Panc1 (cell line): ENCODE results near the gene HCRTR1. TPM values are rescaled to one million over a fixed set of nuclear protein-coding genes. Genes with fewer than 3 reads are reported as not detected.

Experiments used
- ATAC-seq: fragments of 200-7000 bp; cut with Tn5 transposase; 2 replicates; pipeline ENCODE4 v1.9.1; 2020; ENCODE audit warnings: mild to moderate bottlenecking, moderate library complexity
- BruUV-seq: library from RNA; stranded (reverse); fragments of 400-500 nt; replicated peaks from 2 replicates; lab custom pipeline; 2021; lab: Mats Ljungman, UMichigan
- CTCF ChIA-PET: fragments of 300-600 bp; sonication (Branson Sonifier 250); formaldehyde crosslinking; loops from one replicate; lab custom pipeline; 2022; ENCODE audit warnings: antibody characterized with exemption; lab: Charles Lee
- POLR2A ChIA-PET: fragments of 300-600 bp; sonication (Branson Sonifier 250); formaldehyde crosslinking; loops from one replicate; lab custom pipeline; 2022; ENCODE audit warnings: antibody characterized with exemption; lab: Charles Lee
- DNase-seq: peaks from one replicate; pipeline ENCODE4 v3.0.0-alpha.2; 2010; ENCODE audit warnings: low read depth, low spot score
- H3K27ac ChIP-seq: 2 replicates; pipeline ENCODE4 v1.5.1; 2011; ENCODE audit warnings: mild to moderate bottlenecking, low read length, inconsistent platforms
- H3K27me3 ChIP-seq: fragments of 200-500 bp; sonication (Bioruptor generic); 2 replicates; pipeline ENCODE4 v1.6.0; 2014; ENCODE audit warnings: low read length, inconsistent platforms; ENCODE audit not compliant: control insufficient read depth, insufficient read depth
- H3K36me3 ChIP-seq: fragments of 200-500 bp; sonication (Bioruptor generic); 2 replicates; pipeline ENCODE4 v1.5.1; 2014; ENCODE audit warnings: inconsistent platforms, mild to moderate bottlenecking, low read length, moderate library complexity; ENCODE audit not compliant: control insufficient read depth, insufficient read depth
- H3K4me1 ChIP-seq: 2 replicates; pipeline ENCODE4 v1.5.1; 2011; ENCODE audit warnings: inconsistent platforms, mild to moderate bottlenecking, low read length, moderate library complexity; ENCODE audit not compliant: control insufficient read depth, insufficient read depth
- H3K4me3 ChIP-seq, 2 experiments: 2 replicates each; pipeline ENCODE4 v1.5.1; 2011 to 2012; ENCODE audit warnings: low read depth in 2 of 2, low read length in 2 of 2, mild to moderate bottlenecking in 2 of 2, inconsistent platforms in 1 of 2, moderate library complexity in 1 of 2
- H3K9me3 ChIP-seq: fragments of 200-500 bp; sonication (Bioruptor generic); 2 replicates; pipeline ENCODE4 v1.5.1; 2014; ENCODE audit warnings: low read depth, mild to moderate bottlenecking, inconsistent platforms, low read length, moderate library complexity; ENCODE audit not compliant: control insufficient read depth, insufficient read depth
- POLR2AphosphoS5 ChIP-seq: IDR thresholded peaks from 2 replicates; pipeline ENCODE4 v1.6.1; 2012; ENCODE audit warnings: mild to moderate bottlenecking, low read depth, low read length, moderate library complexity
- REST ChIP-seq, 2 experiments: IDR thresholded peaks; 2 replicates each; pipeline ENCODE4 v1.6.1; 2011 to 2012; ENCODE audit warnings: low read depth in 2 of 2, control low read depth in 1 of 2, low read length in 1 of 2, mild to moderate bottlenecking in 1 of 2, moderate library complexity in 1 of 2; ENCODE audit not compliant: insufficient read depth in 1 of 2
- SIN3A ChIP-seq: IDR thresholded peaks from 2 replicates; pipeline ENCODE4 v1.6.1; 2012; ENCODE audit warnings: low read depth, mild to moderate bottlenecking, low read length, moderate library complexity, borderline replicate concordance; ENCODE audit not compliant: insufficient read depth
- TCF7L2 ChIP-seq: IDR thresholded peaks from 2 replicates; pipeline ENCODE4 v1.6.1; 2011; ENCODE audit warnings: mild to moderate bottlenecking, low read depth, low read length, inconsistent platforms
- in situ Hi-C: cut with HindIII; loops from 2 replicates; pipeline ENCODE4 v1.10.0; 2016; ENCODE audit warnings: low sequenced_read_pairs, low pct_unique_long_range_greater_than_20kb
- intact Hi-C: fragments of 100-400 bp; cut with micrococcal nuclease; formaldehyde crosslinking; loops from one replicate; pipeline ENCODE4 v1.10.0; 2022; ENCODE audit not compliant: unreplicated experiment
- total RNA-seq: library from RNA; stranded (reverse); gene quantifications from one replicate; pipeline ENCODE4 v1.2.1, GENCODE V29; 2021; ENCODE audit not compliant: unreplicated experiment
- TF ChIP-seq, protein P1 (sequence below): fragments of 450-650 bp; IDR thresholded peaks from 2 replicates; pipeline ENCODE4 v1.5.1; 2017; ENCODE audit warnings: mild to moderate bottlenecking

HCRTR1 gene
- total RNA-seq, 1 experiment from 2014 or later, result 0.18 TPM

DNA sequence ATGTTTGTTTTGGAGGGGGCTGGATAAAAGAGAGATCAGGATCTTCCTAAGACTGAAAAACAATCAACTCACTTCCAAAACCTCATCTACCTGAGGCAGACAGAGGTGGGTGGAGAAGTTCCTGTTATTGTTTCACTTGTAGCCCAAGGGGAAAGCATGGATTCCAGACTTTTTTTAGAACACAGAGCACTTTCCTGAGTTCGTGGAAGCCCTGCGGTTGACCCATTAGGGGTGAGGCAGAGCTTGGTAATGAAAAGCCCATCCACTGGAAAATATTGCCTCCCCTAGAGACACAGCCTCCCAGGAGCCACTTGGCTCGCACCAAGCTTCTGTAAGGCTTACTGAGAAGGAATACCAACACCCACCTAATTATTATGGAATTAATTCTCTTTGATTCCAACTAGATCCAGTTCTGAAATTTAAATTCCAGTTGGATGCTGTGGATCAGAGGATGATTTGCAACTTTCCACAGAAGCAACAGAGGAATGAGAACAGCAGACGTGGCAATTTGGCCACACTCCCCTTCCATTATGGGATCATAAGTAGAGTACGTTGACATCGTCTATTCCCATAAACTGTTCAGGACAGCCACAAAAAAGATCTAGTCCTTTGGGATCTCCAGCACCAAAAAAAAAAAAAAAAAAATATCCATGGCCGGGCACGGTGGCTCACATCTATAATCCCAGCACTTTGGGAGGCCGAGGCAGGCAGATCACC, 31.3 kb downstream of the HCRTR1 start:
- no peaks in the 10 kb centered on the region for H3K9me3 ChIP-seq
- intact Hi-C loops (no loop called here), in situ Hi-C loops (no loop called here)
- ChIA-PET POLR2A (no interaction called here), CTCF (no interaction called here)
- H3K36me3 ChIP-seq, result no peaks in the 10 kb centered on the region; the same call in 1 of the 2 replicates
- no peaks in the 10 kb centered on the region for H3K27me3 ChIP-seq
- H3K4me3 ChIP-seq, result no peak overlapping the region
- ATAC-seq (no peak), DNase-seq (no peak)
- H3K4me1 ChIP-seq, result peaks cover 7% of the 10 kb centered on the region
- H3K27ac ChIP-seq, result no peak overlapping the region
- BruUV-seq, result no TSS peak
- TF ChIP-seq SIN3A (no peak), TCF7L2 (no peak), POLR2AphosphoS5 (no peak), REST (IDR thresholded peaks at IDR 0.05; ENCODE audit: insufficient read depth in 1 of 2, low read depth in 2 of 2, low read length in 1 of 2) (no peak)
- TF ChIP-seq, protein P1, sequence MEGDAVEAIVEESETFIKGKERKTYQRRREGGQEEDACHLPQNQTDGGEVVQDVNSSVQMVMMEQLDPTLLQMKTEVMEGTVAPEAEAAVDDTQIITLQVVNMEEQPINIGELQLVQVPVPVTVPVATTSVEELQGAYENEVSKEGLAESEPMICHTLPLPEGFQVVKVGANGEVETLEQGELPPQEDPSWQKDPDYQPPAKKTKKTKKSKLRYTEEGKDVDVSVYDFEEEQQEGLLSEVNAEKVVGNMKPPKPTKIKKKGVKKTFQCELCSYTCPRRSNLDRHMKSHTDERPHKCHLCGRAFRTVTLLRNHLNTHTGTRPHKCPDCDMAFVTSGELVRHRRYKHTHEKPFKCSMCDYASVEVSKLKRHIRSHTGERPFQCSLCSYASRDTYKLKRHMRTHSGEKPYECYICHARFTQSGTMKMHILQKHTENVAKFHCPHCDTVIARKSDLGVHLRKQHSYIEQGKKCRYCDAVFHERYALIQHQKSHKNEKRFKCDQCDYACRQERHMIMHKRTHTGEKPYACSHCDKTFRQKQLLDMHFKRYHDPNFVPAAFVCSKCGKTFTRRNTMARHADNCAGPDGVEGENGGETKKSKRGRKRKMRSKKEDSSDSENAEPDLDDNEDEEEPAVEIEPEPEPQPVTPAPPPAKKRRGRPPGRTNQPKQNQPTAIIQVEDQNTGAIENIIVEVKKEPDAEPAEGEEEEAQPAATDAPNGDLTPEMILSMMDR, result no peak

- TF ChIP-seq SIN3A (no peak), REST (IDR thresholded peaks at IDR 0.05; ENCODE audit: insufficient read depth in 1 of 2, low read depth in 2 of 2, low read length in 1 of 2) (no peak), TCF7L2 (no peak), POLR2AphosphoS5 (no peak)
- TF ChIP-seq, protein P1, result no peak
- no peaks in the 10 kb centered on the region for H3K9me3 ChIP-seq
- intact Hi-C loops, result no loop called here
- in situ Hi-C loops, result no loop called here
- no peak overlapping the region for H3K4me3 ChIP-seq
- H3K27me3 ChIP-seq, result no peaks in the 10 kb centered on the region
- ATAC-seq, result no peak
- H3K36me3 ChIP-seq, result no peaks in the 10 kb centered on the region
- DNase-seq, result no peak
- ChIA-PET POLR2A (no interaction called here), CTCF (no interaction called here)
- no peak overlapping the region for H3K27ac ChIP-seq
- peaks cover 5% of the 10 kb centered on the region for H3K4me1 ChIP-seq
- BruUV-seq, result no TSS peak
These were observed 32.9 kb downstream of the HCRTR1 start for GRCh38 chr1:31650161-31651088.
